Testis (tissue), 3 donors: ENCODE data around the gene PNO1. TPM values are rescaled to one million over a fixed set of nuclear protein-coding genes. Genes with fewer than 3 reads are reported as not detected.

Experiments
- DNase-seq: peaks from one replicate; pipeline ENCODE4 v3.0.0-alpha.2; 2019
- H3K27ac ChIP-seq, 2 donors: fragments of 200-600 bp; sonication (generic); one replicate each; pipeline ENCODE4 v1.5.1; 2019
- H3K27me3 ChIP-seq: fragments of 200-600 bp; sonication (generic); one replicate; pipeline ENCODE4 v1.5.1; 2019
- H3K36me3 ChIP-seq: fragments of 200-600 bp; sonication (generic); one replicate; pipeline ENCODE4 v1.5.1; 2017; ENCODE audit warnings: low read depth; ENCODE audit errors: missing control alignments
- H3K4me1 ChIP-seq: fragments of 200-600 bp; sonication (generic); one replicate; pipeline ENCODE4 v1.5.1; 2019
- H3K4me3 ChIP-seq, 2 donors: fragments of 200-600 bp; sonication (generic); one replicate each; pipeline ENCODE4 v1.5.1; 2017 to 2019
- H3K9me3 ChIP-seq: fragments of 200-600 bp; sonication (generic); one replicate; pipeline ENCODE4 v1.5.1; 2017
- CTCF ChIP-seq, 3 experiments: fragments of 450-650 bp in 2 of 3; fragments of 200-600 bp in 1 of 3; sonication (generic) in 1 of 3; IDR thresholded peaks; one replicate each; pipeline ENCODE4 v1.5.1; 2016 to 2019; ENCODE audit warnings: antibody characterized with exemption in 3 of 3, mild to moderate bottlenecking in 2 of 3, moderate library complexity in 1 of 3
- POLR2A ChIP-seq: fragments of 450-650 bp; IDR thresholded peaks from one replicate; pipeline ENCODE4 v1.6.1; 2017; ENCODE audit warnings: antibody characterized with exemption, mild to moderate bottlenecking, moderate library complexity
- WGBS, 2 donors: methylation state at CpG; one replicate each; pipeline ENCODE4 v1.1.5; 2018; 5-methylcytosine and 5-hydroxymethylcytosine counted together
- intact Hi-C: fragments of 100-400 bp; cut with DNase I; formaldehyde crosslinking; loops from one replicate; pipeline ENCODE4 v1.15.1; 2023; ENCODE audit warnings: low total_unique reads
- polyA plus RNA-seq: library from polyadenylated mRNA; stranded (reverse); fragments of 350-450 nt; fragmentation: Illumina TruSeq; extraction: RNeasy Lipid Tissue Mini Kit (QIAGEN cat#74804); gene quantifications from one replicate; pipeline ENCODE4 v1.2.3, GENCODE V29; 2014; ENCODE audit warnings: low read depth, low replicate concordance; ENCODE audit not compliant: insufficient read depth
- total RNA-seq, 2 donors: library from RNA; depleted of rRNA; stranded (reverse); fragments of >200 nt; gene quantifications; one replicate each; pipeline ENCODE4 v1.2.3, GENCODE V29; 2016

Gene PNO1
- total and polyA plus RNA-seq, 3 donors from 2014 or later: 13.3 to 18.4 (median 15.4) TPM

- Histone ChIP-seq H3K4me3 (no peak overlapping the region), H3K36me3 (no peaks in the 10 kb centered on the region), H3K27me3 (no peaks in the 10 kb centered on the region), H3K9me3 (no peaks in the 10 kb centered on the region), H3K4me1 (no peaks in the 10 kb centered on the region), H3K27ac (no peak overlapping the region)
- TF ChIP-seq CTCF (IDR thresholded peaks at IDR 0.05): no peak
- TF ChIP-seq POLR2A: no peak
- no peak for DNase-seq
- 79 to 88% methylated on average over 5 of the region's 5 CpGs for WGBS, 2 donors
- intact Hi-C loops: no loop called here
Measured at GRCh38 chr2:68188831-68189230, 31.1 kb downstream of the PNO1 start.

DNA sequence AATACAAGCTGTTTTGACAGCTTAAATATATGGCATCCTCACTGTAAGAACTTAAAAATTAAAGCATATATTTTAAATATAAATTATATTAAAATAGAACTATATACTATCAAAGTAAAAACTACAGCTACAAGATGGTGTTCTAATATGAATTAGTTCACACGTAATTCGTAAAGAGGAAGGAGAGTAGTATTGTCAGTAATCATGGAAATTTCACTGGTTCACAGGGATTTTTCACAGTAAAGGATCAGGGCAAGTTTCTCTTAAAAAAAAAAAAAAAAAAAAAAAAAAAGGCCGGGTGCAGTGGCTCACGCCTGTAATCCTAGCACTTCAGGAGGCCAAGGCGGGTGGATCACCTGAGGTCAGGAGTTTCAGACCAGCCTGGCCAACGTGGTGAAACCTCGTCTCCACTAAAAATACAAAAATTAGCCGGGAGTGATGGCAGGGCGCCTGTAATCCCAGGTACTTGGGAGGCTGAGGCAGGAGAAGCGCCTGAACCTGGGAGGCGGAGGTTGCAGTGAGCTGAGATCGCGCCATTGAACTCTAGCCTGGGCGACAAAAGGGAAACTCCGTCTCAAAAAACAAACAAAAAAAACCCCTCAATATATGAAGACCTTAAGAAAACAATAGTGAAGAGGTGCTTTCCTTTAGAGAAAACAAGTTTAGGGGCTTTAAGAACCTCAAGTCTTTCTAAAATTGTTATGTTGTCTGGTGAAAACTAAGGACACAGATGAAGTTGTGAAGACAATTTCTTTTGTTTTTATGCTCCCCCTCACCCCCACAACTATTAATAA is 32.5 kb downstream of the PNO1 start:
- peaks cover 9% of the 10 kb centered on the region for H3K4me1 ChIP-seq
- H3K27ac ChIP-seq: no peak overlapping the region
- H3K36me3 ChIP-seq: no peaks in the 10 kb centered on the region
- DNase-seq: no peak
- H3K9me3 ChIP-seq: no peaks in the 10 kb centered on the region
- intact Hi-C loops: no loop called here
- H3K4me3 ChIP-seq: no peak overlapping the region
- no peak for TF ChIP-seq CTCF (IDR thresholded peaks at IDR 0.05)
- no peak for TF ChIP-seq POLR2A
- no peaks in the 10 kb centered on the region for H3K27me3 ChIP-seq
- WGBS, 2 donors: 89 to 93% methylated on average over 15 of the region's 15 CpGs

DNA sequence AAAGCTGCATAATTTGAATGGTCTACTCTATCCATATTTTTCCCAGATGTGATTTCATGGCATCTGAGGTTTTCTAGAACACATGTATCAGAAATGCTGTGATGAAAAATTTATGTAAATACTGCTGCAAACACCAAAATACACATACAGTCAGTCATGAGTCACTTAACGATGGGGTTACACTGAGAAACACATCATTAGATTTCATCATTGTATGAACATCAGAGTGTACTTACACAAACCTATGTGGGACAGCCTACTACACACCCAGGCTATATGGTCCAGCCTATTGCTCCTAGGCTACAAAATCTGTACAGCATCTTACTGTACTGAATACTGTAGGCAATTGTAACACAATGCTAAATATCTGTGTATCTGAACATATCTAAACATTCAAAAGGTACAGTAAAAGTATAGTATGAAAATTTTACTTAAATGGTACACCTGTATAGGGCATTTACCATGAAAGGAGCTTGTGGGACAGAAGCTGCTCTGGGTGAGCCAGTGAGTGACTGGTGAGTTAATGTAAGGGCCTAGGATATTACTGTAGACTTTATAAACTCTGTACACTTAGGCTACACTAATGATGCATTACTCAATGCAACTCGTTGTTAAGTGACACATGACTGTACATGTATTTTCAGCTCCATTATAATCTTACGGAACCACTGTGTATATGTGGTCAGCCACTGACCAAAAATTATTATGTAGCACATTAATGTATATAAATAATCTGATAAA is 33.5 kb downstream of the PNO1 start:
- Histone ChIP-seq H3K27ac (no peak overlapping the region), H3K27me3 (no peaks in the 10 kb centered on the region), H3K4me1 (peaks cover 12% of the 10 kb centered on the region), H3K36me3 (no peaks in the 10 kb centered on the region), H3K4me3 (no peak overlapping the region), H3K9me3 (no peaks in the 10 kb centered on the region)
- intact Hi-C loops: no loop called here
- no peak for DNase-seq
- no peak for TF ChIP-seq CTCF (IDR thresholded peaks at IDR 0.05)
- no peak for TF ChIP-seq POLR2A
- WGBS, 2 donors: 79 to 91% methylated on average over 3 of the region's 3 CpGs

GRCh38 chr2:68193144-68193543 is 35.5 kb downstream of the PNO1 start:
- no peaks in the 10 kb centered on the region for H3K27me3 ChIP-seq
- H3K4me3 ChIP-seq: no peak overlapping the region
- H3K9me3 ChIP-seq: no peaks in the 10 kb centered on the region
- H3K27ac ChIP-seq: no peak overlapping the region
- peaks cover 12% of the 10 kb centered on the region for H3K4me1 ChIP-seq
- no peak for DNase-seq
- TF ChIP-seq POLR2A (no peak), CTCF (IDR thresholded peaks at IDR 0.05) (no peak)
- H3K36me3 ChIP-seq: no peaks in the 10 kb centered on the region
- WGBS, 2 donors: 73 to 75% methylated on average over 3 of the region's 3 CpGs
- intact Hi-C loops: no loop called here
